ENCODE measurements around the gene ZMYM3.

The ZMYM3 gene

GRCh38 chrX:71195964-71196649, 57.8 kb downstream of the ZMYM3 start:
- no peak for TF ChIP-seq TAF1 (IDR thresholded peaks at IDR 0.05; ENCODE audit: borderline replicate concordance, insufficient read depth, low read length)
- no peak for TF ChIP-seq FOXP2 (optimal IDR thresholded peaks at IDR 0.05; ENCODE audit: borderline replicate concordance, extremely low read depth, extremely low read length, insufficient read depth)
- TF ChIP-seq SIN3A (IDR thresholded peaks at IDR 0.05; ENCODE audit: borderline replicate concordance, insufficient read depth, low read length) = no peak
- no peak for TF ChIP-seq REST (IDR thresholded peaks at IDR 0.05; ENCODE audit: insufficient read depth in 1 of 2, low read depth in 2 of 2, low read length in 2 of 2)
- no peak for TF ChIP-seq POLR2AphosphoS5 (IDR thresholded peaks at IDR 0.05; ENCODE audit: low read depth, low read length)

GRCh38 chrX:71191248-71191647, 62.7 kb downstream of the ZMYM3 start:
- no peak for TF ChIP-seq REST (IDR thresholded peaks at IDR 0.05; ENCODE audit: insufficient read depth in 1 of 2, low read depth in 2 of 2, low read length in 2 of 2)
- no peak for TF ChIP-seq FOXP2 (optimal IDR thresholded peaks at IDR 0.05; ENCODE audit: borderline replicate concordance, extremely low read depth, extremely low read length, insufficient read depth)
- TF ChIP-seq SIN3A (IDR thresholded peaks at IDR 0.05; ENCODE audit: borderline replicate concordance, insufficient read depth, low read length) = no peak
- TF ChIP-seq TAF1 (IDR thresholded peaks at IDR 0.05; ENCODE audit: borderline replicate concordance, insufficient read depth, low read length) = no peak
- TF ChIP-seq POLR2AphosphoS5 (IDR thresholded peaks at IDR 0.05; ENCODE audit: low read depth, low read length) = no peak
